Measurements from ENCODE around the gene NUMB. TPM values are rescaled to one million over a fixed set of nuclear protein-coding genes. Genes with fewer than 3 reads are reported as not detected.

NUMB gene
- total RNA-seq, 1 experiment from 2014 or later: 46.5 TPM

GRCh38 chr14:73237786-73238423 lies 220.4 kb downstream of the NUMB start:
- H2AFZ ChIP-seq (ENCODE audit: low read length): no peak overlapping the region
- H4K8ac ChIP-seq (replicated peaks; ENCODE audit: insufficient read length, low read depth, low read length): no peak overlapping the region
- no peak overlapping the region for H2BK20ac ChIP-seq (ENCODE audit: low read depth, low read length, poor library complexity, severe bottlenecking)
- Mint-ChIP-seq H3K36me3 (ENCODE audit: insufficient read depth in 1 of 3, low read depth in 3 of 3) (peaks cover 0 to 3% (median 0%) of the 10 kb centered on the region in 3 experiments; a peak in 1 of 7 replicates), H3K27ac (no peak overlapping the region), H3K4me3 (peak overlapping the region; percentile 57 to 77), H3K4me1 (peaks cover 60 to 70% of the 10 kb centered on the region in 2 experiments), H3K9me3 (no peaks in the 10 kb centered on the region; a peak in 1 of 5 replicates), H3K27me3 (ENCODE audit: low read depth) (peaks cover 72% of the 10 kb centered on the region)
- no peak overlapping the region for H2AK5ac ChIP-seq (ENCODE audit: insufficient read length, low read length)
- no peaks in the 10 kb centered on the region for H3K9me3 ChIP-seq (ENCODE audit: control insufficient read depth, low read depth, low read length)
- H2BK15ac ChIP-seq (ENCODE audit: low read depth, low read length): no peak overlapping the region
- no peak overlapping the region for H3K4ac ChIP-seq (ENCODE audit: low read depth, low read length)
- no peak overlapping the region for H3K23ac ChIP-seq (ENCODE audit: insufficient read length, low read depth, low read length)
- no peak overlapping the region for H3K56ac ChIP-seq (ENCODE audit: insufficient read length, low read depth, low read length)
- peaks cover 6% of the 10 kb centered on the region; the same call in 1 of the 2 replicates for H3K4me1 ChIP-seq (ENCODE audit: insufficient read depth, low read length)
- peak overlapping the region; percentile 25 for H3K9ac ChIP-seq (ENCODE audit: extremely low read depth, insufficient read length, low read length)
- no CpG with 5 or more reads among the region's 73 CpGs for WGBS (ENCODE audit: extremely low coverage, insufficient read length, low lambda C conversion rate)
- H4K20me1 ChIP-seq (ENCODE audit: control insufficient read depth, insufficient read depth, insufficient read length): no peaks in the 10 kb centered on the region
- no peaks in the 10 kb centered on the region for H3K79me1 ChIP-seq (ENCODE audit: insufficient read depth, low read depth, low read length, poor library complexity, severe bottlenecking)
- H2BK120ac ChIP-seq (ENCODE audit: low read depth, low read length, poor library complexity, severe bottlenecking): no peak overlapping the region
- H3K79me2 ChIP-seq (ENCODE audit: insufficient read depth, low read length): no peaks in the 10 kb centered on the region
- no peak overlapping the region for H4K5ac ChIP-seq (ENCODE audit: insufficient read length, low read depth, low read length)
- peaks cover 20% of the 10 kb centered on the region for H3K27me3 ChIP-seq (ENCODE audit: insufficient read depth, low read length)
- H3K4me2 ChIP-seq (ENCODE audit: insufficient read depth, insufficient read length, low read length): peak overlapping the region; percentile 86
- no peak overlapping the region for H3K27ac ChIP-seq (ENCODE audit: insufficient read length, low read depth, low read length)
- H3K14ac ChIP-seq (ENCODE audit: insufficient read depth, low read length): no peak overlapping the region; the same call in 1 of the 2 replicates
- DNase-seq: no peak
- no peak overlapping the region for H3T11ph ChIP-seq (ENCODE audit: low read length)
- peaks cover 16% of the 10 kb centered on the region for H3K23me2 ChIP-seq (ENCODE audit: insufficient read length, low read depth, low read length, poor library complexity, severe bottlenecking)
- peak overlapping the region; percentile 49 for H3K18ac ChIP-seq (ENCODE audit: insufficient read length, low read depth, low read length)
- no peak overlapping the region for H2BK5ac ChIP-seq (ENCODE audit: insufficient read length, low read length)
- H4K91ac ChIP-seq (ENCODE audit: insufficient read length, low read depth, low read length): no peak overlapping the region
- H2BK12ac ChIP-seq (ENCODE audit: insufficient read length, low read depth, low read length): no peak overlapping the region
- TF ChIP-seq, protein P1, sequence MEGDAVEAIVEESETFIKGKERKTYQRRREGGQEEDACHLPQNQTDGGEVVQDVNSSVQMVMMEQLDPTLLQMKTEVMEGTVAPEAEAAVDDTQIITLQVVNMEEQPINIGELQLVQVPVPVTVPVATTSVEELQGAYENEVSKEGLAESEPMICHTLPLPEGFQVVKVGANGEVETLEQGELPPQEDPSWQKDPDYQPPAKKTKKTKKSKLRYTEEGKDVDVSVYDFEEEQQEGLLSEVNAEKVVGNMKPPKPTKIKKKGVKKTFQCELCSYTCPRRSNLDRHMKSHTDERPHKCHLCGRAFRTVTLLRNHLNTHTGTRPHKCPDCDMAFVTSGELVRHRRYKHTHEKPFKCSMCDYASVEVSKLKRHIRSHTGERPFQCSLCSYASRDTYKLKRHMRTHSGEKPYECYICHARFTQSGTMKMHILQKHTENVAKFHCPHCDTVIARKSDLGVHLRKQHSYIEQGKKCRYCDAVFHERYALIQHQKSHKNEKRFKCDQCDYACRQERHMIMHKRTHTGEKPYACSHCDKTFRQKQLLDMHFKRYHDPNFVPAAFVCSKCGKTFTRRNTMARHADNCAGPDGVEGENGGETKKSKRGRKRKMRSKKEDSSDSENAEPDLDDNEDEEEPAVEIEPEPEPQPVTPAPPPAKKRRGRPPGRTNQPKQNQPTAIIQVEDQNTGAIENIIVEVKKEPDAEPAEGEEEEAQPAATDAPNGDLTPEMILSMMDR (conservative IDR thresholded peaks at IDR 0.05): no peak
